Measurements from ENCODE around the gene TEX11.

DNA sequence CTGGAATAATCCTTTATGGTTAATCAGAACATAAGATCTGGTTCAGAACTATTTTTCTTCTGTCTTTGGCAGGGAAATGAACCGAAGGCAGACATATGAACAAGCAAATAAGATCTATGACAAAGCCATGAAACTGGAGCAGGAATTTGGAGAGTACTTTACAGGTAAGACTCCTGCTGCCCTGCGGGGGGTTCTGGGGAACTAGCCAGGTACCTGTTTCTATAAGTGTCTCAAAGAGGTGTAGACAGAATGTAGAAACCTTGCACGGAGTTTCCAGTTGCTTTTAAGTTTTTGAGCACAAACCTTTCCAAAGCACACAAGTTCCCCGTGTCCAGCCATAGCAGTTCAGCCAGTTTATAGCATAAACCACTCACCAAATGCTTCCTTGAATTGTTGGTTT, 407.7 kb downstream of the TEX11 start:
- TF ChIP-seq, protein P1, sequence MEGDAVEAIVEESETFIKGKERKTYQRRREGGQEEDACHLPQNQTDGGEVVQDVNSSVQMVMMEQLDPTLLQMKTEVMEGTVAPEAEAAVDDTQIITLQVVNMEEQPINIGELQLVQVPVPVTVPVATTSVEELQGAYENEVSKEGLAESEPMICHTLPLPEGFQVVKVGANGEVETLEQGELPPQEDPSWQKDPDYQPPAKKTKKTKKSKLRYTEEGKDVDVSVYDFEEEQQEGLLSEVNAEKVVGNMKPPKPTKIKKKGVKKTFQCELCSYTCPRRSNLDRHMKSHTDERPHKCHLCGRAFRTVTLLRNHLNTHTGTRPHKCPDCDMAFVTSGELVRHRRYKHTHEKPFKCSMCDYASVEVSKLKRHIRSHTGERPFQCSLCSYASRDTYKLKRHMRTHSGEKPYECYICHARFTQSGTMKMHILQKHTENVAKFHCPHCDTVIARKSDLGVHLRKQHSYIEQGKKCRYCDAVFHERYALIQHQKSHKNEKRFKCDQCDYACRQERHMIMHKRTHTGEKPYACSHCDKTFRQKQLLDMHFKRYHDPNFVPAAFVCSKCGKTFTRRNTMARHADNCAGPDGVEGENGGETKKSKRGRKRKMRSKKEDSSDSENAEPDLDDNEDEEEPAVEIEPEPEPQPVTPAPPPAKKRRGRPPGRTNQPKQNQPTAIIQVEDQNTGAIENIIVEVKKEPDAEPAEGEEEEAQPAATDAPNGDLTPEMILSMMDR (conservative IDR thresholded peaks at IDR 0.05 in 1 of 2, IDR thresholded peaks at IDR 0.05 in 1 of 2; ENCODE audit: low read depth in 1 of 2, low read length in 2 of 2): no peak
- no peak for TF ChIP-seq EZH2 (IDR thresholded peaks at IDR 0.05; ENCODE audit: low read length, missing control alignments)
